Coronary artery (tissue), 2 donors: Measurements from ENCODE around the gene AADACL4.
"Not testable (repeated sequence)": the region's sequence is repeated elsewhere in the genome, so short reads cannot be mapped to it uniquely, and the experiment has no call there.

ENCODE experiments used
- DNase-seq: peaks from one replicate; pipeline ENCODE4 v3.0.0-alpha.2; 2017; ENCODE audit warnings: low spot score
- H3K27ac ChIP-seq, 2 donors: fragments of 200-600 bp; sonication (generic); one replicate each; pipeline ENCODE4 v1.5.1; 2016 to 2019
- H3K4me3 ChIP-seq: fragments of 200-600 bp; sonication (generic); 2 replicates; pipeline ENCODE4 v1.5.1; 2016; ENCODE audit warnings: mild to moderate bottlenecking, moderate library complexity
- CTCF ChIP-seq: fragments of 200-600 bp; sonication (generic); IDR thresholded peaks from one replicate; pipeline ENCODE4 v1.5.1; 2019; ENCODE audit warnings: antibody characterized with exemption

Gene AADACL4

DNA sequence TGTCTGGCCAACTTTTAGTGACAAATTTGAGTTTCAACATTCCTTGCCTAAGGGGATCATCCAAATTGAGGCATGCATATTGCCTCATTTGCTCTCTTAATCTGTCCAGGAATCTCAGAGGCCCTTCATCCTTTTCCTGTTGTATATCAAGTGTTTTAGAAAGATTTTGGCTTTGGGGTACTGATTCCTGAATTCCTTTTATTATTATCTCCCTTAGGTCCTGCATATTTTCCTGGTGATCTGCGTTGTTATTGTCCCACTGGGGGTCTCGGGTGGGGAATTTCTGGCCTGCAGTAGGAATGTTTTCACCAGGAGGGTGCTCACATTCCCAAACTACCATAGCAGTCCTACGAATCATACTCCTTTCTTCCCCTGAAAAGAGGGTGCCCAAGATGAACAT, 67.7 kb downstream of the AADACL4 start:
- Histone ChIP-seq H3K4me3 (no peak overlapping the region), H3K27ac (no peak overlapping the region)
- no peak for TF ChIP-seq CTCF
- DNase-seq = no peak

GRCh38 chr1:12712076-12712475, 68.2 kb downstream of the AADACL4 start:
- DNase-seq = no peak
- Histone ChIP-seq H3K27ac (no peak overlapping the region), H3K4me3 (no peak overlapping the region)
- TF ChIP-seq CTCF = no peak

- Histone ChIP-seq H3K27ac (no peak overlapping the region), H3K4me3 (no peak overlapping the region)
- no peak for TF ChIP-seq CTCF
- DNase-seq = no peak
These were observed 69.0 kb downstream of the AADACL4 start for GRCh38 chr1:12712929-12713328.

DNA sequence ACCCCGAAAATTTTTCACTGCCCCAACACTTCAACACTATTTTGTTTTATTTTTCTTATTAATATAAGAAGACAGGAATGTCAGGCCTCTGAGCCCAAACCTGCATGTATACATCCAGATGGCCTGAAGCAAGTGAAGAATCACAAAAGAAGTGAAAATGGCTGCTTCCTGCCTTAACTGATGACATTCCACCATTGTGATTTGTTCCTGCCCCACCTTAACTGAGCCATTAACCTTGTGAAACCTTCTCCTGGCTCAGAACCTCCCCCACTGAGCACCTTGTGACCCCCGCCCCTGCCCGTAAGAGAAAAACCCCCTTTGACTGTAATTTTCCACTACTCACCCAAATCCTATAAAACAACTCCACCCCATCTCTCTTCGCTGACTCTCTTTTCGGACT, 69.8 kb downstream of the AADACL4 start:
- not testable (repeated sequence) for DNase-seq, H3K4me3 ChIP-seq, H3K27ac ChIP-seq

DNA sequence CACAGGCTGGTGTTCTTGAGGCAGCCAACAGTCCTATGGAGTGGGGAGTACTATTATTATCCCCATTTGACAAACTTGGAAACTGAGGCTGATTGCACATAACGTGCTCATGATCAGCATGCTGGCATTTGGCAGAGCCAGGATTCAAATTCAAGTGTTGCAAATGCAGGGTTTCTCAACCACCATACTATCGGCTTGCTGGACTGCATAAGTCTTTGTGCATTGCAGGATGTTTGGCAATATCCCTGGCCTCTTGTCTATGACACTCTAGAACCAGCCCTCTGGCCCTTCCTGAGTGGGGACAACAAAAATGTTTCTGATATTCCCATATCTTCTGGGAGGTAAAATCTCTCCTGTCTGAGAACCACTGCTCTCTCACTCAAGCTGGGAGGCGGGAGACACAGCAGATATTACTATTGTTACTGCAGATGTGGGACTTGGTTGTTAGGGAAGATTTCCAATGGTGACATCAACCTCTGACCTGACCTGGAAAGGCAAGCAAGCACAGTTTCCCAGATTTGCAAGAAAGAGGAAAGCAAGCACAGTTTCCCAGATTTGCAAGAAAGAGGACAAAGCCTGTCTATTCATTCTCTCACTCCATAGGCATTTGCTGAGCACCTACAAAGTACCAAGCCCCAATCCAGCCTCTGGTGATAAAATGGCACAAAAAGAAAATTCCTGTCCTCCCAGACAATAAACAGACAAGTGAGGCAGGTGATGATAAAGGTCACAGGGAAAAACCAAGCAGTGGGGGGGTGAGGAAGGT, 71.0 kb downstream of the AADACL4 start:
- no peak for DNase-seq
- Histone ChIP-seq H3K27ac (no peak overlapping the region), H3K4me3 (no peak overlapping the region)
- no peak for TF ChIP-seq CTCF

- DNase-seq = no peak
- no peak within 1 kb of the TSS for H3K27ac ChIP-seq
- TF ChIP-seq CTCF = no peak
- H3K4me3 ChIP-seq = no peak within 1 kb of the TSS
These were observed 72.1 kb downstream of the AADACL4 start, which contains the start of gene AADACL3 for GRCh38 chr1:12715896-12716437. Gene AADACL3, plus strand, starts transcription at chr1:12716110. Its CDS starts 67 bp downstream, at chr1:12716177.
